Measurements from ENCODE around the gene ARHGAP15.

The ARHGAP15 gene

GRCh38 chr2:143144813-143145455, 15.7 kb downstream of the ARHGAP15 start:
- no peak for DNase-seq (ENCODE audit: low spot score)

GRCh38 chr2:143146366-143146765, 17.1 kb downstream of the ARHGAP15 start:
- DNase-seq (ENCODE audit: low spot score) = no peak

GRCh38 chr2:143146815-143147530, 17.8 kb downstream of the ARHGAP15 start:
- no peak for DNase-seq (ENCODE audit: low spot score)

- DNase-seq (ENCODE audit: low spot score) = no peak
Measured at GRCh38 chr2:143148011-143148410, 18.8 kb downstream of the ARHGAP15 start.

GRCh38 chr2:143148757-143149156, 19.5 kb downstream of the ARHGAP15 start:
- no peak for DNase-seq (ENCODE audit: low spot score)

GRCh38 chr2:143150287-143150686, 21.1 kb downstream of the ARHGAP15 start:
- DNase-seq (ENCODE audit: low spot score) = peak; percentile 12

- DNase-seq (ENCODE audit: low spot score) = no peak
Measured at GRCh38 chr2:143151111-143151752, 22.0 kb downstream of the ARHGAP15 start.

- no peak for DNase-seq (ENCODE audit: low spot score)
Measured at GRCh38 chr2:143152219-143152618, 23.0 kb downstream of the ARHGAP15 start.

GRCh38 chr2:143152637-143153036, 23.4 kb downstream of the ARHGAP15 start:
- DNase-seq (ENCODE audit: low spot score) = no peak

- no peak for DNase-seq (ENCODE audit: low spot score)
Measured at GRCh38 chr2:143155661-143156060, 26.4 kb downstream of the ARHGAP15 start.

- no peak for DNase-seq (ENCODE audit: low spot score)
Measured at GRCh38 chr2:143157001-143157400, 27.8 kb downstream of the ARHGAP15 start.

- no peak for DNase-seq (ENCODE audit: low spot score)
Measured at GRCh38 chr2:143157418-143157817, 28.2 kb downstream of the ARHGAP15 start.

GRCh38 chr2:143158098-143158497, 28.9 kb downstream of the ARHGAP15 start:
- no peak for DNase-seq (ENCODE audit: low spot score)

- no peak for DNase-seq (ENCODE audit: low spot score)
Measured at GRCh38 chr2:143158551-143159485, 29.6 kb downstream of the ARHGAP15 start.

- DNase-seq (ENCODE audit: low spot score) = no peak
Measured at GRCh38 chr2:143159486-143159840, 30.2 kb downstream of the ARHGAP15 start.

- no peak for DNase-seq (ENCODE audit: low spot score)
Measured at GRCh38 chr2:143160732-143161707, 31.8 kb downstream of the ARHGAP15 start.

GRCh38 chr2:143162123-143162837, 33.1 kb downstream of the ARHGAP15 start:
- DNase-seq (ENCODE audit: low spot score) = peak; percentile 55

GRCh38 chr2:143162997-143163396, 33.8 kb downstream of the ARHGAP15 start:
- no peak for DNase-seq (ENCODE audit: low spot score)

GRCh38 chr2:143163499-143163898, 34.3 kb downstream of the ARHGAP15 start:
- DNase-seq (ENCODE audit: low spot score) = no peak

- no peak for DNase-seq (ENCODE audit: low spot score)
Measured at GRCh38 chr2:143165291-143165690, 36.1 kb downstream of the ARHGAP15 start.
